GM10847 (cell line): ENCODE results near the gene SP7.

Experiments
- POLR2A ChIP-seq: IDR thresholded peaks from 2 replicates; pipeline ENCODE4 v1.6.1; 2011; ENCODE audit not compliant: insufficient read length; ENCODE audit errors: extremely low read depth

SP7 gene

DNA sequence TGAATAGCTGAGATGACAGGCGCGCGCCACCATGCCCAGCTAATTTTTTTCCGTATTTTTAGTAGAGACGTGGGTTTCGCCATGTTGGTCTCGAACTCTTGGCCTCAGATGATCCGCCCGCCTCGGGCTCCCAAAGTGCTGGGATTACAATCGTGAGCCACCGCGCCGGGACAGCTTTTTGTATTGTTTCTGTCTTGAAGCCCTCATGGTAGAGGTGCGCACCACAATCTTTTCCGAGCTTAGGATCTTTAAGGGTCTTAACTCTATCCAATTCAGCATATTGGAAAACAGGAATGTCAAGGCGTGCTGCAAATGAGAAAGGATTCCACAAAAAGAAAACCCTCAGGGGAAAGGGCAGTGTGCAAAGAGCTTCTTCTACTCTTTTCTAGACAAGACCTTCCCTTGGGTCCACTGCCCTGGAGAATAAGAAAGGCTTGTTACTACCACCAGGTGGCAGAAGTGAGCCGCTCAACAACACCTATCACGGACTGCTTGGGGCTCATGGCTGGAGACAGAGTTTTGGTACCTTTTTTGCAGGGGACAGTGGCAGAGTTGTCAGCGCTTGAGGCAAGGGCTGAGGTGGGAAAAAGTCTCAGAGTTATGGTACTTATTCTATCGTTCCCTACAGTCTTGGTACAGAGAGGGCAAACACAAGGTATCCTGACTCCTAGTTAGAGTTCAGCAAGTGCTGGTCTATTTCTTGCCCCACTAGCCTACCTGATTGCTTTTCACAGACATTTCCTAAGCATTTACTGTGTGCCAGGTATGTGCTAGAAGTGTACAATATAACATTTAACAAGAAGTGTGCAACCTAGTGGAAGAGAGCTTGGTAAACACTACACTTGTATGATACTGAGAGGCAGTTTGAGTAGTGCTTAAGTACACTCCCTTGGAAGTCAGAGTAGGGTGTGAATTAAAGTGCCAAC lies 16.4 kb upstream of the SP7 start:
- no peak for TF ChIP-seq POLR2A

DNA sequence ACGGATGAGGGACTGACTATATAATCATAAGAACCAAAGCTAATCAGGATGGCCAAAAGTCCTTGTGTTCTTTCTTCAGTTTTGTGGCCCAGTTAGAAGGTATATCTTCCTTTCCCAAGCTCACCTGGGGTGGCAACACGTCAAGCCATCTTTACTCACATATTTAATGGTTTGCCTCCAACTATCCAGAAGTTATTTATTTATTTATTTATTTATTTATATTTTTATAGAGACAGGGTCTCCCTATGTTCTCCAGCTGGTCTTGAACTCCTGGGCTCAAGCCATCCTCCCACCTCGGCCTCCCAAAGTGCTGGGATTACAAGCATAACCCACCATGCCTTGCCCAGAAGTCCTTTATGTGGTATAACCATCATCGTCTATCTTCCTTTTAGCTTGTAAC lies 11.8 kb upstream of the SP7 start:
- no peak for TF ChIP-seq POLR2A

DNA sequence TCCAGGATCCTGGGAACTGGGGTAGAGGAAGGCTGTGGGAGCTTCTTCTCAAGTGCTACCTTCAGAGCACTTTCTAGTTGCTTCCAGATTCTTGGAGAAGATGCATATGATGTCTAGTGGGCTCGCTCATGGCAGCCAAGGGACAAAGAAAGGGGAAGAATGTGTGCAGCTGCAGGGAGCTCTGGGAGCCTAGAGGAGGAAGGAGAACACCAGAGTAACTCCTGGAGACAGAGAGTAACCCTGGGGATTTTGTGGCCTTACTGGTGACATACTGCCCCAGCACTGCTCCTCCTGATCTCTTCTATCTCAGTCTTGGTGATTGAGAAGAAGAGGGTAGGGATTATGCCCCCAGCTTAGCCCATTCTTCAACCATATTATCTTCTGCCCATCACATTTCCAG lies 10.3 kb upstream of the SP7 start:
- no peak for TF ChIP-seq POLR2A

DNA sequence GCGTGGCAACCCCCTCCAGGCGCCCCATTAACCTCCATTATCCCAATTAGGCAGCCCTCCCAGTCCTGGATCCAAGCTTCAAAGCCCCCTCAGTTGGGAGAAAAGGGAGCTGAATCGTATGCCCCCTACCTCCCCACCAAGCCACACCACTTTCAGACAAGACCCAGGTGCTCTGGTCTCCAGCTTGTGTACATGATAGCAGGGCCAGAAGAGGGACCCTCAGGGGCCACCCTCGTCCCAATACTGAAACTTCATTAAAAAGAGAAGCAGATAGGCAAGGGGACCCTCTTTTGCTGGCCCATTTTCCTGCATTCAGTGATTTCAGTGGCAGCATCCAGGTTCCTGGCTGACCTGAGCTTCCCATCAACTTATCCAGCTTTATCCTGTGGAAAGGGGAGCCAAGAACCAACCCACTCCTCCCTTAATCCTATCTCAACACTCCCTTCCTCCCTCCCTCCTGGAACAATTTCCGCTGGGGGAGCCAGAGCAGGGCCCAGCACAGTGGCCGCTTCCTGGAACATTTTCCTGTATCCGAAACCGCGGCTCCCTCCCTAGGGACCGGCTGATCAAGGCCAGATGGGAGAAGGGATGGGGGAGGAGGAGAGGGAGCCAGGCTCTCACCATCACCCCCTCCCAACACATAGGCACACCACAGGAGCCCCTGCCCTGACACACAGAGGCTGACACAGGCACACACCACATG lies 9.5 kb upstream of the SP7 start:
- no peak for TF ChIP-seq POLR2A

DNA sequence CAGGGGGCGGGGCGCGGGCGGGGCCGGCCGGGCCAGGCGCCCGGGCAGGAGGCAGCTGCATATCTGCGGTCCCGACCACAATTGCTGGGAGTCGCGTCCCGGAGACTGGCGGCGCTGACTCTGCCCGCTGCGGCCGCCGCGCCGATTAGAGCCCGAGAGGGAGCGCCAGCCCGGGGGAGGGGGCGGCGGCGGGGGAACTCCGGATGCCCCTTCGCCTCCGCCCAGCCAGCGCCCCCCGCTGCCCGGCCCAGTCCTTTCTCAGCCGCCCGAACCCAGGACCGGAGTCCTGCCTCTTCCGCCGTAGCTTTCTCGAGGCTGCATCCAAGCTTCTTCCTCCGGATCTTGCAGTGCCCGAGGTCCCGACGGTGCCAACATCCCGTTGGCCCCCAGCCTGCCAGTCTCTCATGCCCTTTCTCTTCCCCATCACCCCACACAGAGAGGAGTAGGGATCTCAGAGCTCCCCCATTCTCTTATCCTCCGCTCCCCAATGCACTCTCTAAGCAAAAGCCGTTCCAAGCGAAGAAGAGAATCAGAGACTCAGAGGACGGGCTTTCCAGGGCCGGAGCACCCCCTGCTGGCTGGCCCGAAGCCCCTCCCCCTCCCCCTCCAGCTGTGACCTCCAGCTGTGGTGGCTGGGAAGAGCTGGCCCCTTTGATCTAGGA lies 8.8 kb upstream of the SP7 start:
- no peak for TF ChIP-seq POLR2A

DNA sequence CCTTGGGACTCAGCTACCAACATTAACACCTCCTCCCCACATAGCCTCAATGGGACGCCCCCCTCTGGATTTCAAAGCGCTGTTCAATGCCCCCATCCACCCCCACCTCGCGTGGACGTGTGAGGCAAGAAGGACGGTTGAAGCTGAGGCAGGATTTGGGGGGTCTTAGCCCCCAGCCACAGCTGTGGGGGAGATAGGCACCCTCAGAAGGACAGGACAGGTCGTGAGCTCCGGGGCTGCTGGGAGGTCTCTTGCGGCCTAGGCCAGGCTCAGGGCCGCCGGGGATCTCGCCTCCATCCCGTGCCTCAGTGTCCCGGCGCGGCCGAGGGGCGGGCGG lies 8.3 kb upstream of the SP7 start:
- no peak for TF ChIP-seq POLR2A

DNA sequence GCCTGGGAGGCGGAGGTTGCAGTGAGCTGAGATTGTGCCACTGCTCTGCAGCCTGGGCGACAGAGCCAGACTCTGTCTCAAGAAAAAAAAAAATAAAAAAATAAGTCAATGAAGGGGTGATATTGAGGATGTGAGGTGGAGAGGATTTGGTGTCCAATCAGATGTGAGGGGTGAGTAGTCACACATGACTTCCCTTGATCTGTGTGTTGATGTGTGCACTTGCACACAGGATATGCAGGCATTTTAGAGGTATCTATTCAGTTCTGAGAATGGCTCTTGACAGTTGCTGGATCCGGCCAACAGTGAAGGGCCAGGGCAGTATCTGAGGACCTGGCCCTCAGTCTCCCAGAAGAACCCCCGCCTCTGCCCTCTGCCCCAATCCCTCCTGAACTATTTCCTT lies 7.8 kb upstream of the SP7 start:
- no peak for TF ChIP-seq POLR2A

DNA sequence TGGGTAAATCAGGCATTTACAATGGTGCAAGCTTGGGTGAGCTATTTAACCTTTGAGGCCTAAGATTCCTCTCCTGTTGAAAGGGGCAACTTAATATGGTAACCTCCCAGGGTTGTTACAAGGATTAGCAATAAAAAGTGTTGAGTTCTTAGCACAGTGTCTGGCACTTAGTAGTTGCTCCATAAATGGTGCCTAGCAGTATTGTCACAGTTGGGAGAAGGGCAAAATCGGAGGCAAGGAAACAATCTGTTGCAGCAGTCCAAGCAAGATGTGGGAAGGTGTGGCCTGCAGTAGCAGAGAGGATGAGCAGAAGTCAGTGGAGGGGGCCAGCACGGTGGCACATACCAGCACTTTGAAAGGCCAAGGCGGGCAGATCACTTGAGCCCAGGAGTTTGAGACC lies 7.3 kb upstream of the SP7 start:
- TF ChIP-seq POLR2A = no peak

DNA sequence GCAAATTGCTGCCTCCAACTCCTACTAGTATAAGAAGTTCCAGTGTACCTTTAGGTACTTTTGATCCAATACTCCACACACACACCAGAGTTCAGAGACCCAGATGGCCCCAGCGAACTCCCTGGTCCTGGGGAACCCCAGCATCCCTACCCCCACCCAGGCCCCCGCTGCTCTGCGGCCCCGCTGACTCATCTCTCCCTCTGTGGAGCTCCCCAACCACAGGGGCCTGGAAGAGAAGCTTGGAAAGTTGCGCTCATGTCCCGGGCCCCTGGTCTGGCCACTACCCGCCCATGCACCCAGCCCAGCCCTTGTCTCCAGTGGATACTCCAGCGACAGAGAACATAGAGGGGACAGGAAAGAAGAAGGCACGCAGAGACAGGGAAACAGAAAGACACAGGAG lies 4.2 kb upstream of the SP7 start:
- TF ChIP-seq POLR2A = no peak

DNA sequence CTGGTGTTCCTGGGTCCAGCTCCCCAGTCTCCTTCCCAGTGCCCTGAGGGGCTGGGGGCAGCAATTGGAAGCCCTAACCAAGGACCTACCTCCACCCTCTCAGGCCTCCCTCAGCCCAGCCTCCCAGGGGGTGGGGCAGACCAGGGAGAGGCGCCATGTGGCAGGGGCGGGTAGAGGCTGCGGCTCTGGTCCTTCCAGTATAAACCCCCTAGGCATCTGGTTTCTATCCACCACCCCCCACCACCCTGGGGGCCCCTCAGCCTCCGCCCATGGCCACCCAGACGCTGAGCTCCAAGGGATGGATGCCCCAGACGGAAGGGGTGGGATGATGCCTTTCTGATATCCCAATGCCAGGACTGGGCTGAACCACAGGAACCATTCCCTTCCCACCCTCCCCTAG lies 2.8 kb upstream of the SP7 start:
- TF ChIP-seq POLR2A = no peak

DNA sequence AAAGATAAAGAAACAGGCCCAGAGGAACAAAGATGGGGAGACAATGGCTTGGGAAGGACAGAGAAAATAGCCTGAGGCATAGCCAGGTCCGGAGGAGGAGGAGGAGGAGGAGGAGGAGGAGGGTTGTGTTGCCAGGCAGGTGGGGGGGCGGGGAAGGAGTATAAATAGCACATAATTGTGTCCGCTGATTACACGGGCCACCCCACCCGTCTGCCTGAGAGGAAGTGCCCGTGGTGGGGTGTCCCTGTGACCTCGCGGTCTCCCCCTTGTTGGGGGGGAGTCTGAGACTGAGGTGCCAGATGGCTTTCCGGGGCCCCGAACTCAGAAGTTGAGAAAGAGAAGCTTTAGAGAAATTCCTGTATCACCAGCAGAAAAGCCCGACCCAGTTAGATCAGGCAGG lies 1.9 kb upstream of the SP7 start:
- no peak for TF ChIP-seq POLR2A

DNA sequence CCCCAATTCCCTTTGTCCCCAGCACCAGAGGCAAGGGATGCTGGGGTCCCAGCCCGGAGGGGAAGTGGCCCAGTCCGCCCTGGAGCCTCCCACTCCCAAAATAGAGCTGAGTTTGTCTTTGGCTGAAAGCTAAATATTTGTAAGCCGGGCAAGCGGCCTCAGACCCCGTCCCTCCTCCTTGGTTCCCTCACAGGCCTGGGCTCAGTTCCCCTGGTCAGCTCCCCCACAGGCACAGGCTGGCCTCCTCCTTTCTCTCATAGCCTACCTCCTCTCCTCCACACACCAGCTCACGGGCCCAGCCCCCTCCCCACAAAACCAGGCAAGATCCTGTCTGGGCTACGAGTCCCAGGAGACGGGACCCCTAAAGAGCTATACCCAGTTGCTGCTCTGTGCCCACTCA lies 1.3 kb downstream of the SP7 start:
- TF ChIP-seq POLR2A = no peak

DNA sequence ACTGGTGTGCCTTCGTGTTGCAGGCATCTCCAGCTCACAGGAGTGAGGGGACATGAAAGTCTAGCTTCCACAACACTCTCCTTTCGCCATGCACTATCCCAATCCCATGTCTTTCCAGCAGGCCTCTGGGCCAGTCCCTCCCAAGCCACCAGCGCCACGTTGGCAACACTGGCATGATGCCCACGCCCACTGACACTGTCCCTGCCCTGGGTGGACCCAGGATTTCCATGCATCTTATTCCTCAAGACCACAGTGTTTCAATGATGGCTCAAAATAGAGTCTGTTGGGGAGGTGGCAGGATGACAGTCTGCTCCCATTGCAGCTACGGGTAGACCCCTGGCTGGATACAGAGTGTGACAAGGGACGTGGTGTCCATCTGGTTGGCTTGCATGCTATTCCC lies 2.3 kb downstream of the SP7 start:
- TF ChIP-seq POLR2A = no peak

DNA sequence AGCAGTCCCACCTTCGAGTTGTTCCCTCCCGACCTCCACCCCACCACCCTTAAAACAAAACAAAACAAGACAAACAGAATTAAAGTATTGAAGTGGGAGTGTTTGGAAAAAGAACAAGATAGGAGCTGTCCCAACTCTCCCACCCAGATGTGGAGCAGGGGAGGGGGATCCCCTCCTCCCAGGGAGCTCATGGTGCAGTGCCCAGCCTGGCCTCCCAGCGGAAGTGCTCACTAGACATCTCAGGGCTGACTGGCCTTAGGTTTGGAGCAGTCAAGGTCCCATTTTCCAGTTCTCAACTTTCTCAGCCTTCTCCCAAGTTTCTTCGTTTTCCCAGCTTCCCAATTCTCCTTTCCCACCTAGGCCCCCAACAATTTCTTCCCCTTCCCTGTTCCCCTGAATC lies 2.9 kb downstream of the SP7 start:
- no peak for TF ChIP-seq POLR2A

DNA sequence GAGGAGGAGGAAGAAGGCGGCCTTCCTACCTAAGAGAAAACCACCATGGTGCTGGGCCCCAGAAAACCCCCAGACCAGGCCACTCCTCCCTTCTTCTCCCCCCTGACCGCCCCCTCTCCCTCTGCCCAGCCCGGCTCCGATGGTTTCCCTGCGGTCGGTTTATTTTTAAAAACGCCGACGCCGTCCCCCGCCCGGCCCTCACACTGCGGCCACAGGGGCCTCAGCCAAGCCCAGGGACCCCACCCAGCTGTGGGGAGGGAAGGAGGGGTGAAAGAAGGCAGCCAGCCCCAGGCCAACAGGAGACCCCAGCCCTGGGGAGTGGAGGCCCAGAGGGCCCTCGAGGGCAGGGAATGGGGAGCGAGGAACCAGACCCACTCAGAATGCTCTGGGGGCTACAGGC lies 3.4 kb downstream of the SP7 start:
- TF ChIP-seq POLR2A = no peak

DNA sequence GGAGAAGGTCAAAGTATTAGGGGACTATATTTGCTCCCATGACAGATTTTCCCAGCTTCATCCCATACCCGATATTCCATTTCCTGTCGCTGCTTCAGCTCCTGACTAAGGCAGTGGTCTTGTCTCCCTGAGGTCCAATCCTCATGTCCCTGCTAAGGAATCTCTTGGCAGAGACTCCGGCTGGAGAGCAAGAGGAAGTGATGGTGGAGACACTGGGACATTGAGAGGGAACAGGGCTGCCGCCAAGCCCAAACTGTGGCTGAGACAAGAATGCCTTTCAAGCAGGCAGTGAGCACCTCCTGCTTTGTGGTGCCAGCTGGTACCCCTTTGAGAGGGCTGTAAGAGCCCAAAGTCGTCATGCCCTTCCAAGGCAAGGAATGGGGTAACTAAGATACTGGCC lies 5.5 kb downstream of the SP7 start:
- no peak for TF ChIP-seq POLR2A
